ENCODE measurements around the gene PHOSPHO1. TPM values are rescaled to one million over a fixed set of nuclear protein-coding genes. Genes with fewer than 3 reads are reported as not detected.
"Not testable (repeated sequence)": the region's sequence is repeated elsewhere in the genome, so short reads cannot be mapped to it uniquely, and the experiment has no call there.

PHOSPHO1 gene
- total RNA-seq, 4 donors from 2014 or later, result 0.13 to 0.92 (median 0.39) TPM; not detected in 1

- Histone ChIP-seq H3K9me3 (no peaks in the 10 kb centered on the region), H3K36me3 (no peaks in the 10 kb centered on the region), H3K27me3 (peaks cover 8% of the 10 kb centered on the region), H3K4me3 (no peak overlapping the region), H3K27ac (no peak overlapping the region), H3K4me1 (no peaks in the 10 kb centered on the region)
- no peak for ATAC-seq
- WGBS, 2 donors (ENCODE audit: low coverage in 1 of 2), result 55 to 65% methylated on average over 2 of the region's 5 CpGs
- TF ChIP-seq CTCF (IDR thresholded peaks at IDR 0.05) (no peak), EP300 (IDR thresholded peaks at IDR 0.05) (no peak), POLR2A (IDR thresholded peaks at IDR 0.05) (no peak), POLR2AphosphoS5 (IDR thresholded peaks at IDR 0.05) (no peak)
Observed at GRCh38 chr17:49269356-49269755, 38.8 kb upstream of the PHOSPHO1 start.

GRCh38 chr17:49267912-49268311 is 37.3 kb upstream of the PHOSPHO1 start:
- no peak for TF ChIP-seq EP300 (IDR thresholded peaks at IDR 0.05)
- TF ChIP-seq POLR2AphosphoS5 (IDR thresholded peaks at IDR 0.05), result no peak
- TF ChIP-seq CTCF (IDR thresholded peaks at IDR 0.05), result no peak
- H3K36me3 ChIP-seq, result no peaks in the 10 kb centered on the region
- peaks cover 8% of the 10 kb centered on the region for H3K27me3 ChIP-seq
- no peak overlapping the region for H3K27ac ChIP-seq
- ATAC-seq, result no peak
- H3K4me1 ChIP-seq, result no peaks in the 10 kb centered on the region
- no peaks in the 10 kb centered on the region for H3K9me3 ChIP-seq
- WGBS, 2 donors (ENCODE audit: low coverage in 1 of 2), result 63 to 90% methylated on average over 1 to 2 of the region's 3 CpGs
- H3K4me3 ChIP-seq, result no peak overlapping the region

- Histone ChIP-seq H3K36me3 (no peaks in the 10 kb centered on the region), H3K27me3 (peaks cover 16% of the 10 kb centered on the region), H3K4me3 (no peak overlapping the region), H3K4me1 (peaks cover 0 to 1% (median 0%) of the 10 kb centered on the region in 3 donors), H3K27ac (no peak overlapping the region), H3K9me3 (no peaks in the 10 kb centered on the region)
- WGBS, 2 donors (ENCODE audit: low coverage in 1 of 2), result no CpG with 5 or more reads among the region's 2 CpGs
- ATAC-seq, result no peak
- TF ChIP-seq CTCF (IDR thresholded peaks at IDR 0.05), result no peak
- TF ChIP-seq POLR2AphosphoS5 (IDR thresholded peaks at IDR 0.05), result no peak
- no peak for TF ChIP-seq POLR2A (IDR thresholded peaks at IDR 0.05)
- no peak for TF ChIP-seq EP300 (IDR thresholded peaks at IDR 0.05)
Observed at GRCh38 chr17:49266233-49266632, 35.6 kb upstream of the PHOSPHO1 start.

GRCh38 chr17:49261540-49261939 is 31.0 kb upstream of the PHOSPHO1 start:
- H3K27ac ChIP-seq, ATAC-seq, H3K27me3 ChIP-seq, H3K9me3 ChIP-seq, H3K36me3 ChIP-seq, H3K4me3 ChIP-seq: not testable (repeated sequence)
- WGBS, 2 donors (ENCODE audit: low coverage in 1 of 2), result 78 to 93% methylated on average over 8 to 9 of the region's 9 CpGs
- peaks cover 0 to 18% (median 3%) of the 10 kb centered on the region in 3 donors for H3K4me1 ChIP-seq

- Histone ChIP-seq H3K36me3 (no peaks in the 10 kb centered on the region), H3K4me1 (peaks cover 0 to 18% (median 3%) of the 10 kb centered on the region in 3 donors), H3K4me3 (peak overlapping the region; percentile 32 to 64), H3K9me3 (no peaks in the 10 kb centered on the region), H3K27me3 (peaks cover 8% of the 10 kb centered on the region), H3K27ac (peak overlapping the region in 3 of 4 donors; percentile 40 to 83 (median 75))
- no peak for ATAC-seq
- 31 to 100% methylated on average over 1 to 5 of the region's 11 CpGs for WGBS, 2 donors (ENCODE audit: low coverage in 1 of 2)
- TF ChIP-seq POLR2A (IDR thresholded peaks at IDR 0.05), result no peak
- TF ChIP-seq CTCF (IDR thresholded peaks at IDR 0.05), result no peak
- no peak for TF ChIP-seq EP300 (IDR thresholded peaks at IDR 0.05)
- TF ChIP-seq POLR2AphosphoS5 (IDR thresholded peaks at IDR 0.05), result no peak
Observed at GRCh38 chr17:49260817-49261291, 30.3 kb upstream of the PHOSPHO1 start.

Measured in gastroesophageal sphincter (tissue), 4 donors.